HTR-8/SVneo (cell line): Measurements from ENCODE around the gene CCDC158.

ENCODE experiments used
- DNase-seq: peaks from one replicate; pipeline ENCODE4 v3.0.0; 2011; ENCODE audit warnings: low spot score, mixed read lengths; ENCODE audit not compliant: insufficient read length
- FAIRE-seq: peaks from 2 replicates; lab custom pipeline; 2011; peaks lifted over from hg19 to GRCh38; lab: Jason Lieb, UNC

CCDC158 gene

GRCh38 chr4:76315267-76315918, 105.5 kb downstream of the CCDC158 start:
- FAIRE-seq (no peak), DNase-seq (no peak)

GRCh38 chr4:76313547-76313946, 107.4 kb downstream of the CCDC158 start:
- FAIRE-seq (no peak), DNase-seq (no peak)

- no peak for FAIRE-seq
Measured at GRCh38 chr4:76312457-76312856, 108.5 kb downstream of the CCDC158 start.

GRCh38 chr4:76311896-76312331, 109.0 kb downstream of the CCDC158 start:
- no peak for FAIRE-seq
- no peak for DNase-seq

More at GRCh38 chr4:76312457-76312856, 108.5 kb downstream of the CCDC158 start:
- no peak for DNase-seq

- FAIRE-seq (no peak), DNase-seq (no peak)
Measured at GRCh38 chr4:76310683-76311082, 110.3 kb downstream of the CCDC158 start.

- no peak for FAIRE-seq
- DNase-seq = no peak
Measured at GRCh38 chr4:76309939-76310550, 110.9 kb downstream of the CCDC158 start.

- FAIRE-seq = no peak
- no peak for DNase-seq
Measured at GRCh38 chr4:76308548-76308947, 112.4 kb downstream of the CCDC158 start.

- no peak for DNase-seq
- no peak for FAIRE-seq
Measured at GRCh38 chr4:76307660-76308014, 113.3 kb downstream of the CCDC158 start.

- FAIRE-seq (no peak), DNase-seq (peak; percentile 32)
Measured at GRCh38 chr4:76306882-76307659, 113.9 kb downstream of the CCDC158 start.

- FAIRE-seq = peak; percentile 46
- peak; percentile 45 for DNase-seq
Measured at GRCh38 chr4:76305971-76306881, 114.7 kb downstream of the CCDC158 start, which contains the start of gene STBD1. STBD1 (plus strand) TSS chr4:76306733; CDS start chr4:76306770, 37 bp downstream.

- DNase-seq (no peak), FAIRE-seq (no peak)
Measured at GRCh38 chr4:76305033-76305687, 115.8 kb downstream of the CCDC158 start.

GRCh38 chr4:76302826-76303438, 118.0 kb downstream of the CCDC158 start:
- no peak for FAIRE-seq
- no peak for DNase-seq

GRCh38 chr4:76301775-76302162, 119.2 kb downstream of the CCDC158 start:
- no peak for FAIRE-seq

GRCh38 chr4:76301068-76301774, 119.7 kb downstream of the CCDC158 start:
- no peak for FAIRE-seq
- DNase-seq = peak; percentile 59

More at GRCh38 chr4:76301775-76302162, 119.2 kb downstream of the CCDC158 start:
- no peak for DNase-seq

- no peak for FAIRE-seq
- no peak for DNase-seq
Measured at GRCh38 chr4:76300012-76300411, 120.9 kb downstream of the CCDC158 start.

- no peak for DNase-seq
- FAIRE-seq = no peak
Measured at GRCh38 chr4:76298227-76298626, 122.7 kb downstream of the CCDC158 start.

- FAIRE-seq (no peak), DNase-seq (no peak)
Measured at GRCh38 chr4:76296286-76296820, 124.6 kb downstream of the CCDC158 start.

GRCh38 chr4:76293772-76294171, 127.2 kb downstream of the CCDC158 start:
- DNase-seq (no peak), FAIRE-seq (no peak)
